Astrocyte (in vitro differentiated cells and primary cell): ENCODE results near the gene SFSWAP. TPM values are rescaled to one million over a fixed set of nuclear protein-coding genes. Genes with fewer than 3 reads are reported as not detected.
A peak's percentile ranks its signal among the peaks of the same experiment; 100 is the strongest.

Source experiments
- DNase-seq: peaks from one replicate; pipeline ENCODE4 v3.0.0-alpha.2; 2010; ENCODE audit warnings: low read depth
- FAIRE-seq: peaks from 2 replicates; lab custom pipeline; 2011; peaks lifted over from hg19 to GRCh38; lab: Jason Lieb, UNC
- H2AFZ ChIP-seq: 2 replicates; pipeline ENCODE4 v1.6.0; 2012; ENCODE audit warnings: low read depth, low read length, inconsistent platforms
- H3K27ac ChIP-seq: 2 replicates; pipeline ENCODE4 v1.5.1; 2011; ENCODE audit warnings: low read depth, low read length, inconsistent platforms
- H3K27me3 ChIP-seq: 2 replicates; pipeline ENCODE4 v1.6.0; 2011; ENCODE audit warnings: low read length, inconsistent platforms; ENCODE audit not compliant: insufficient read depth
- H3K36me3 ChIP-seq: 2 replicates; pipeline ENCODE4 v1.5.1; 2011; ENCODE audit warnings: low read length, inconsistent platforms; ENCODE audit not compliant: insufficient read depth
- H3K4me1 ChIP-seq: 2 replicates; pipeline ENCODE4 v1.5.1; 2011; ENCODE audit warnings: low read length, inconsistent platforms; ENCODE audit not compliant: insufficient read depth
- H3K4me2 ChIP-seq: 2 replicates; pipeline ENCODE4 v1.6.0; 2012; ENCODE audit warnings: low read length, inconsistent platforms
- H3K4me3 ChIP-seq: 2 replicates; pipeline ENCODE4 v1.5.1; 2011; ENCODE audit warnings: low read depth, mild to moderate bottlenecking, low read length, inconsistent platforms; ENCODE audit not compliant: insufficient read depth
- H3K79me2 ChIP-seq: 2 replicates; pipeline ENCODE4 v1.6.0; 2012; ENCODE audit warnings: mild to moderate bottlenecking, low read length, inconsistent platforms; ENCODE audit not compliant: insufficient read depth
- H3K9ac ChIP-seq: 2 replicates; pipeline ENCODE4 v1.6.0; 2012; ENCODE audit warnings: mild to moderate bottlenecking, low read length, inconsistent platforms
- H3K9me3 ChIP-seq: 2 replicates; pipeline ENCODE4 v1.5.1; 2012; ENCODE audit warnings: low read depth, mild to moderate bottlenecking, low read length, inconsistent platforms; ENCODE audit not compliant: insufficient read depth
- H4K20me1 ChIP-seq: 2 replicates; pipeline ENCODE4 v1.6.0; 2012; ENCODE audit warnings: low read length, inconsistent platforms; ENCODE audit not compliant: insufficient read depth
- H3K27ac Mint-ChIP-seq: one replicate; pipeline ENCODE4 v1.8.0; 2021; ENCODE audit warnings: mild to moderate bottlenecking, mixed read lengths; ENCODE audit not compliant: unreplicated experiment
- H3K27me3 Mint-ChIP-seq: one replicate; pipeline ENCODE4 v1.8.0; 2021; ENCODE audit warnings: low read depth, mixed read lengths; ENCODE audit not compliant: unreplicated experiment
- H3K36me3 Mint-ChIP-seq: one replicate; pipeline ENCODE4 v1.8.0; 2021; ENCODE audit warnings: low read depth, mixed read lengths; ENCODE audit not compliant: unreplicated experiment
- H3K4me1 Mint-ChIP-seq: one replicate; pipeline ENCODE4 v1.8.0; 2021; ENCODE audit warnings: low read depth, mixed read lengths; ENCODE audit not compliant: unreplicated experiment
- H3K4me3 Mint-ChIP-seq: one replicate; pipeline ENCODE4 v1.8.0; 2021; ENCODE audit warnings: mild to moderate bottlenecking, moderate library complexity, mixed read lengths; ENCODE audit not compliant: unreplicated experiment
- H3K9me3 Mint-ChIP-seq: one replicate; pipeline ENCODE4 v1.8.0; 2021; ENCODE audit warnings: mild to moderate bottlenecking, mixed read lengths; ENCODE audit not compliant: unreplicated experiment
- CTCF ChIP-seq: IDR thresholded peaks from 2 replicates; pipeline ENCODE4 v1.5.1; 2011; ENCODE audit warnings: low read depth, mild to moderate bottlenecking, inconsistent platforms, low read length, moderate library complexity; ENCODE audit not compliant: insufficient read depth
- EZH2 ChIP-seq: IDR thresholded peaks from 2 replicates; pipeline ENCODE4 v1.6.1; 2012; ENCODE audit warnings: mild to moderate bottlenecking, low read length, inconsistent platforms; ENCODE audit not compliant: insufficient read depth
- total RNA-seq: library from RNA; stranded (reverse); gene quantifications from 2 replicates; pipeline ENCODE4 v1.2.1, GENCODE V29; 2021

SFSWAP gene
- total RNA-seq, 1 donor from 2014 or later: 35.7 TPM

- no peaks in the 10 kb centered on the region for H3K36me3 Mint-ChIP-seq
- no peak for FAIRE-seq
Observed at GRCh38 chr12:131833896-131834641, 123.2 kb downstream of the SFSWAP start.

GRCh38 chr12:131834798-131835615, 124.1 kb downstream of the SFSWAP start:
- no peak overlapping the region for H3K4me2 ChIP-seq
- H2AFZ ChIP-seq: no peak overlapping the region
- H3K9me3 Mint-ChIP-seq: no peaks in the 10 kb centered on the region
- H3K27me3 ChIP-seq: no peaks in the 10 kb centered on the region
- H3K9ac ChIP-seq: no peak overlapping the region
- peaks cover 3% of the 10 kb centered on the region for H3K27me3 Mint-ChIP-seq
- no peak for TF ChIP-seq CTCF
- no peak for TF ChIP-seq EZH2
- H3K4me3 Mint-ChIP-seq: no peak overlapping the region
- no peaks in the 10 kb centered on the region for H3K36me3 Mint-ChIP-seq
- peaks cover 22% of the 10 kb centered on the region for H4K20me1 ChIP-seq
- H3K9me3 ChIP-seq: no peaks in the 10 kb centered on the region
- no peak overlapping the region for H3K4me3 ChIP-seq
- FAIRE-seq: no peak
- no peaks in the 10 kb centered on the region for H3K79me2 ChIP-seq
- no peak overlapping the region for H3K27ac ChIP-seq
- H3K4me1 ChIP-seq: peaks cover 8% of the 10 kb centered on the region
- no peak for DNase-seq
- no peak overlapping the region for H3K27ac Mint-ChIP-seq
- no peaks in the 10 kb centered on the region for H3K4me1 Mint-ChIP-seq
- H3K36me3 ChIP-seq: no peaks in the 10 kb centered on the region

More at GRCh38 chr12:131833896-131834641, 123.2 kb downstream of the SFSWAP start:
- H4K20me1 ChIP-seq: peaks cover 31% of the 10 kb centered on the region
- no peaks in the 10 kb centered on the region for H3K4me1 Mint-ChIP-seq
- no peaks in the 10 kb centered on the region for H3K36me3 ChIP-seq
- TF ChIP-seq EZH2: no peak
- TF ChIP-seq CTCF: peak; percentile 42
- no peaks in the 10 kb centered on the region for H3K9me3 ChIP-seq
- no peak overlapping the region for H3K27ac Mint-ChIP-seq
- H3K4me3 Mint-ChIP-seq: no peak overlapping the region
- peaks cover 18% of the 10 kb centered on the region for H3K4me1 ChIP-seq
- no peaks in the 10 kb centered on the region for H3K27me3 ChIP-seq
- no peak overlapping the region for H3K27ac ChIP-seq
- no peak overlapping the region for H3K4me3 ChIP-seq
- H3K4me2 ChIP-seq: no peak overlapping the region
- no peaks in the 10 kb centered on the region for H3K9me3 Mint-ChIP-seq
- H3K27me3 Mint-ChIP-seq: peaks cover 3% of the 10 kb centered on the region
- no peaks in the 10 kb centered on the region for H3K79me2 ChIP-seq
- peak; percentile 16 for DNase-seq
- H2AFZ ChIP-seq: no peak overlapping the region
- no peak overlapping the region for H3K9ac ChIP-seq
